Mesothelial cell of epicardium (in vitro differentiated cells): Measurements from ENCODE around the gene POU2AF3. TPM values are rescaled to one million over a fixed set of nuclear protein-coding genes. Genes with fewer than 3 reads are reported as not detected.

Experiments used
- DNase-seq, 2 experiments: peaks; one replicate each; pipeline ENCODE4 v3.0.0; 2021; ENCODE audit warnings: low spot score in 2 of 2; ENCODE audit not compliant: unreplicated experiment in 2 of 2
- H3K27ac Mint-ChIP-seq: 2 replicates; pipeline ENCODE4 v1.8.0; 2021; ENCODE audit warnings: mixed read lengths
- H3K27me3 Mint-ChIP-seq: 2 replicates; pipeline ENCODE4 v1.8.0; 2021; ENCODE audit warnings: low read depth, mixed read lengths
- H3K36me3 Mint-ChIP-seq: 2 replicates; pipeline ENCODE4 v1.8.0; 2021; ENCODE audit warnings: mixed read lengths
- H3K4me1 Mint-ChIP-seq: 2 replicates; pipeline ENCODE4 v1.8.0; 2021; ENCODE audit warnings: mixed read lengths
- H3K4me3 Mint-ChIP-seq: 2 replicates; pipeline ENCODE4 v1.8.0; 2021; ENCODE audit warnings: mild to moderate bottlenecking, moderate library complexity, mixed read lengths
- H3K9me3 Mint-ChIP-seq: 2 replicates; pipeline ENCODE4 v1.8.0; 2021; ENCODE audit warnings: mixed read lengths
- total RNA-seq: library from RNA; stranded (reverse); gene quantifications from 3 replicates; pipeline ENCODE4 v1.2.1, GENCODE V29; 2021
- TF ChIP-seq, protein P1 (sequence below): fragments of 200-600 bp; sonication (generic); IDR thresholded peaks from one replicate; pipeline ENCODE4 v1.5.0; 2021; ENCODE audit warnings: antibody characterized with exemption; ENCODE audit not compliant: unreplicated experiment

The POU2AF3 gene
- total RNA-seq, 1 donor from 2014 or later, result 3.0 TPM

DNA sequence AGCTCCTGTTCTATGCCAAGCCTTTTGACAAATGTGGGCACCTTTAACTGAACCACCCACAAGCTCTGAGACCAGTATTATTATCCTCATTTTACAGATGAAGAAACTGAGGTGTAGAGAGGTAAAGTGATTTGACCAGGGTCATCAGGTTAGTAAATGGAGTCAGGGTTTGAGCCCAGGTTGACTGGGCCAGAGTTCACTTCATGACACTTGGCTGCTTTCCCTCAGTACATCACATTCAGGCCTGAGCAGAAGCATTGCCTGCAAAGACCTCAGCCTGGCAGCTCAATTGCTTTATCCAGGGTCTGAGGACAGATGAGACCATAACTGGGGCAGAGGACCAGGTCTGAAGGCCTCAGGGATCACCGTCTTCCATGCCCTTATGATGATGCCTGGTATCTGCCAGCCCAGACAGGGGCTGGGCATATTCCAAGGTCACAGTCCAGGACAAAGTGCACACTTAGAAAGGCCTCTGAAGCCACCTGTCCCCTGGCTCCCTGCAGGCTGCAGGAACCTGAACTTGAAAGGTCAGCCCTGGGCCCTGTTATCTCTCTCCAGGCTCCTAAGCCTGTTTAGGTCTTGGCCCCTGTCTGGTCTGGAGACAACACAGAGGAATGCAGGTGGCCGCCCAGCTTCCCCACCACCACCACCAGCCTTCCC lies 32.0 kb downstream of the POU2AF3 start:
- H3K36me3 Mint-ChIP-seq, result no peaks in the 10 kb centered on the region
- TF ChIP-seq, protein P1, sequence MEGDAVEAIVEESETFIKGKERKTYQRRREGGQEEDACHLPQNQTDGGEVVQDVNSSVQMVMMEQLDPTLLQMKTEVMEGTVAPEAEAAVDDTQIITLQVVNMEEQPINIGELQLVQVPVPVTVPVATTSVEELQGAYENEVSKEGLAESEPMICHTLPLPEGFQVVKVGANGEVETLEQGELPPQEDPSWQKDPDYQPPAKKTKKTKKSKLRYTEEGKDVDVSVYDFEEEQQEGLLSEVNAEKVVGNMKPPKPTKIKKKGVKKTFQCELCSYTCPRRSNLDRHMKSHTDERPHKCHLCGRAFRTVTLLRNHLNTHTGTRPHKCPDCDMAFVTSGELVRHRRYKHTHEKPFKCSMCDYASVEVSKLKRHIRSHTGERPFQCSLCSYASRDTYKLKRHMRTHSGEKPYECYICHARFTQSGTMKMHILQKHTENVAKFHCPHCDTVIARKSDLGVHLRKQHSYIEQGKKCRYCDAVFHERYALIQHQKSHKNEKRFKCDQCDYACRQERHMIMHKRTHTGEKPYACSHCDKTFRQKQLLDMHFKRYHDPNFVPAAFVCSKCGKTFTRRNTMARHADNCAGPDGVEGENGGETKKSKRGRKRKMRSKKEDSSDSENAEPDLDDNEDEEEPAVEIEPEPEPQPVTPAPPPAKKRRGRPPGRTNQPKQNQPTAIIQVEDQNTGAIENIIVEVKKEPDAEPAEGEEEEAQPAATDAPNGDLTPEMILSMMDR, result no peak
- H3K27ac Mint-ChIP-seq, result no peak overlapping the region
- DNase-seq, result no peak
- H3K4me1 Mint-ChIP-seq, result peaks cover 35% of the 10 kb centered on the region
- no peaks in the 10 kb centered on the region for H3K9me3 Mint-ChIP-seq
- no peaks in the 10 kb centered on the region for H3K27me3 Mint-ChIP-seq
- H3K4me3 Mint-ChIP-seq, result no peak overlapping the region

DNA sequence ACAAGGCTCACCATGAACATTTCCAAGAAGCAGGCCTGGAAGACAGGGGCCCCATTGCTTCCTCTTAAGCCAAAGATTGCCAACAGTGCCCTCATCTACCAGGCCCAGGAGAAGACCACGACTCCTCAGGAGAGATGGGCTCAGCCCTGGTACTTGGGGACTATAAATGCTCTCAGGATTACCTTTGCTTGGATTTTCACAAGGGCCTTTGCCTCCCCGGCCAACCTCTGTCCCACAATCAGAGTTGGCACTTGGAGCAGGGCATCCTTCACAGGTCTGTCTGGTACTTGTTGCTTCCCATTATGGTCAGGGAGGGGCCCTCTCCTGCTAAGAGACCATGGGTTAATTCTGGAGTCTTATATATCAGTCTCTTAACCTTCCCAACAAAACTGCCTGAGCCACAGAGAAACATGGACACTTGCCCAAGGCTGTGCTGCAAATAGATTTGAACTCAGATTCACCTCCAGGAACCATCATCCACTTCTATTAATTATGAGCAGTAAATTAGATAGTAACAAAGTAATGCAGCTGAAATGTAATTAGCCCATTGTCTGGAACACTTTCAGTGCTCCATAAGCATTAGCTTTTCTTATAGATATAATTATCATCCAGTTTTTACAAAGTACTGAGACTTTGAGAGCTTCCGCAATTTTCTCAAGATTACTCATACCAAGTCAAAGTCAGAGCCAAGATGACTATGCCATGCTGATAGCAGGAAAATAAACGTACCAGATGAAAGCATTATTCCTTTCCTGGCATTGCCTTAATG lies 33.5 kb downstream of the POU2AF3 start:
- H3K9me3 Mint-ChIP-seq, result no peaks in the 10 kb centered on the region
- no peak for DNase-seq
- H3K36me3 Mint-ChIP-seq, result no peaks in the 10 kb centered on the region
- TF ChIP-seq, protein P1, result no peak
- no peak overlapping the region for H3K4me3 Mint-ChIP-seq
- peaks cover 39% of the 10 kb centered on the region for H3K4me1 Mint-ChIP-seq
- no peaks in the 10 kb centered on the region for H3K27me3 Mint-ChIP-seq
- H3K27ac Mint-ChIP-seq, result no peak overlapping the region

DNA sequence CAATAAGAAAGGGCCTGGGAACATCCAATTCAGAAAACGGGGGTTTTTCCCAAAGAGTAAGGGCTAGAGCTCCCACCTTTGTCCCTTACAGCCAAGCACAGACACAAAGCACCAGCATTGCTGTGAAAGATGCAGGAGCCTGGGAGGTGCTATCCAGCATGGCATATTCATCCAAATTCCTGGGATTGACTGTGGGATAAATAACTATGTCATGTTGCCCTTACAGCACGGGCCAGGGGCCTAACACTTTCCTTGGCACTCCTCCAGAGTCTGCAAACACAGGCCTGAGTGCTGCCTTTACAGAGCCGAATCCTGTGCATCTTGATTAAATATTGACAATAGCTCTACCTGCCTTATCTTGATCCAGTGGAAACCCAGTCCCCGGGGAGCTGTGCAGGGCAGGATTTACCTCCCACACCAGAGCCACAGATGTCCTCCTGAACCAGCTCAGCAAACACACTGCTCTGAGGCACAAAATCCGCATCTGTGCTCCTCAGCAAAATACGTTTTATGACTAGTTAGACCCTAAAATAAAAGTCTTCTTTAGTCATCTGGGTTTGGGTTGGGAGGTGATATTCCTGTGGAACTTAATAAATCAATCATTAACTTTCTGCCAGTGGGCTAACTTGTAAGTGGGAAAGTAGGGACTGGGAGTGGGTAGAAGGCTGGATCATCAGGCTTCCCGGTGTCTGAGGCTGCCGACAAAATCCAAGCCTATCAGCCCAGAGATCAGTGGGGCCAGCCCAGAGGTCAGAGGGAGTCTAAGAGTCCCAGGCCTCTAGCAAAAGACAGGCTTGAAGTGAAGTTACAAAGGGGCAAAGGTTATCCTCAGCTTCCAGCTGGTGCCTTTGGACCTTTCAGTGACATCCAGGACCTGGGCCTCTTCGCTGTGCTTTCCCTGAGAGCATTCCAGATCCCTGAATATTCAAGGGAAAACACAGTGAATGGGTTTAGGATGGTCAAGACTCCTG lies 36.5 kb downstream of the POU2AF3 start:
- Mint-ChIP-seq H3K27ac (no peak overlapping the region), H3K36me3 (peaks cover 4% of the 10 kb centered on the region), H3K27me3 (no peaks in the 10 kb centered on the region), H3K9me3 (peaks cover 11% of the 10 kb centered on the region), H3K4me3 (no peak overlapping the region), H3K4me1 (peaks cover 31% of the 10 kb centered on the region)
- no peak for DNase-seq
- TF ChIP-seq, protein P1, result no peak

DNA sequence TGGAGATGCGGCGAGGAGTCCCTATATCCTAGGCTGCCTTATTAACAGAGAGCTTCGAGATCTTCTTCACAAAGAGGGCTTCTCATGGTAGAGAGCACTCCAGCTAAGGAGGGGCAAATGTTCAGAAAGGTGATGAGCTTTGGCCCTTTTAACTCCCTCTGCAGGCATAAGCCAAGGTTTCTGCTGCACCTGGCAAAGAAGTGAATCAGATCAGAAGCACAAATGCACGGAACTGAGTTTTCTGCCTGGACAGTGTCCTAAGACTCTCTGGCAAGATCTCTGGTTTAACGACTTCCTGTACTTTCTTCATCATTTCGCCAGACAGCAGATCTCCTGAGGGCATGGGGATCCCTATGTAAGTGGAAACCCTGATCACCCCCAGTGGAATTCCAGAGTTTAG lies 37.2 kb downstream of the POU2AF3 start:
- H3K36me3 Mint-ChIP-seq, result peaks cover 4% of the 10 kb centered on the region
- H3K27me3 Mint-ChIP-seq, result no peaks in the 10 kb centered on the region
- H3K4me3 Mint-ChIP-seq, result no peak overlapping the region
- TF ChIP-seq, protein P1, result no peak
- DNase-seq, result no peak
- peaks cover 28% of the 10 kb centered on the region for H3K4me1 Mint-ChIP-seq
- no peak overlapping the region for H3K27ac Mint-ChIP-seq
- H3K9me3 Mint-ChIP-seq, result peaks cover 16% of the 10 kb centered on the region

DNA sequence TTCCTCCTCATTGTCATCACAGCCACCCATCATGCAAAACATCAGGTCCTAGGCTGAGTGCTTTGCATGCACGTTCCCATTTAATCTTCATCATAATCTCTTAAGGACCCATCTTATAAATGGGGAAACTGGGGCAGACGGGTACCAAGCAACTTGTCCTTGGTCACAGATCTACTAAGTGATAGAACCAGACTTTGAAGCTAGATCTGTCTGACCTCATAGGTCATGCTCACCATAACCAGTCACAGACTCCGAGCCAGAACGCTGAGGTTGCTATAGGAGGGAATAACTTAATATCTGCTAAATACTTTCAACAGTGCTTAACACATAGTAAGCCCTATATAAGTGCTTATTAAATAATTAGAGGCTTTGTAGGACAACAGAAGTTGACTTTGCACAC lies 37.7 kb downstream of the POU2AF3 start:
- TF ChIP-seq, protein P1, result no peak
- Mint-ChIP-seq H3K4me3 (no peak overlapping the region), H3K4me1 (peaks cover 28% of the 10 kb centered on the region), H3K27ac (no peak overlapping the region), H3K27me3 (no peaks in the 10 kb centered on the region), H3K9me3 (peaks cover 16% of the 10 kb centered on the region), H3K36me3 (peaks cover 4% of the 10 kb centered on the region)
- DNase-seq, result no peak
